ENCODE measurements around the gene SP3.

Gene SP3

DNA sequence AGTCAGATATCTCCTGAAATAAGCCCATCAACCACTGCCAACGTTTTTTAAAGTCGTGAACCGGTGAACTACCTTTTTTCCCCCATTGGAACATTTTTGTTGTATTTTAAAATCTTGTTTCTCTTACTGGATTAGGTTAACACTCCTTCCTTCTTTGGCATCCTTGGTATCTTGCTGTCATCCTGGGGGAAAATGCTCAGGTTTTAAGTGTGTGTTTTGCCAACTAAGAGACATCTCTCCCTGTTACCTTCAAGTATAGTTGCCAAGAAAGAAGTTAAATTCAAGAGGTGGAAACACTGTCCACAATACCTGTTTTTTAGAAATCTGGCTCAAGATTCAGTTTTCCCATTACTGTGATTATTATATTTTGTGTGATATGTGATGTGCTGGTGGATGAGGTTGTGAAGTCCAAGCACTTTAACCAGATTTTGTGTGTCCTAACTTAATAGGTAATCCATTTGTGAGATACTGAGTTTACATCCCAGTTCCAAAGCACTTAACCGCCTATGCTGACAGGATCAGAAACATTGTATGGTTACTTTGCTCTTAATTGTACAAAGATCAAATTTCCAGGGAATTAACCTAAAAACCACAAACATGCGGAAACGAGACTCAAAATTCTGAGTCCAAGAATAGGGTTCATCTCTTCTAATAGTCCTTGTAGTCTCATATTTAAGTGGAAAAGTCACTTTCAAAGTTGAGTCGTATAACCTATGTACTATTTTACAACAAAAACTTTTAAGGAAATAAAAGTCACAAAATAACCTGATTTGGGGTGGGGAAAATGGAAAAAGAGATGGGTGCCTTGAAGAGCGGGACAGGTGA is 1.3 kb upstream of the SP3 start:
- DNase-seq (ENCODE audit: low spot score): no peak

DNA sequence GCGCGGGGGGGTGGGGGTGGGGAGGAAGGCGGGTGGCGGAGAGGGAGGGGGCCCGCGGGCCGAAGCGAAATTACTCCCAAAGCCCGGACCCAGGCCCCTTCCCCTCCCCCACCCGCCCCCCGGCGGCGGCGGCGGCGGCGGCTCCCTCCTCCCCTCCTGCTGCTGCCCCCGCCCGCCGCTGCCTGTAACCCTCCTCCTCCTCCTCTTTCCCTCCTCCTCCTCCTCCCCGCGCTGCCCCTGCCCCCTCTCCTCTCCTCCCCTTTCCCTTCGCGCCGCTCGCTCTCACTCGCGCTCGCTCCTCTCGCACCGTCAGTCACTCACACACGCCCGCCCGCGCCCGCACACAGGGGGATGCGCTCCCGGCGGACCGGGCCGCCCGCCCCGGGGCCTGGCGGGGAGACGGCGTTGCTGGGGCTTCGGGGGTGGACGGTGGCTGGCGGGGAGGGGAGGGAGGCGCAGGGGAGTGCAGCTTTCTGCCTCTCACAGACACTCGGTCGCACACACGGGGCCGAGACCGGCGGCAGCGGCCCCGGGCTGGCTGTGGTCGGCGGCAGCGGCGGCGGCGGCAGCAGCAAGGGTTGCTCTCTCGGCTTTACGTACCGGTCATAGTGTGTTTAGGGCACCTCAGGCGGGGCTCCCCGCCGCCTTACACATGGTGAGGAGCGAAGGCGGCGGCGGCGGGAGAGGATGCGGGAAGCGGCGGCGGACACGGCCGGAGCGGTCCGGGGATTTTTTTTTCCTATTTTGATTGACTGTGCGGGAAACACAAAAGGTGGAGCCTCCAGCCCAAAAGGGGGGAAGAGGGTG is 405 bp downstream of the SP3 start:
- peak; percentile 73 for DNase-seq (ENCODE audit: low spot score)

DNA sequence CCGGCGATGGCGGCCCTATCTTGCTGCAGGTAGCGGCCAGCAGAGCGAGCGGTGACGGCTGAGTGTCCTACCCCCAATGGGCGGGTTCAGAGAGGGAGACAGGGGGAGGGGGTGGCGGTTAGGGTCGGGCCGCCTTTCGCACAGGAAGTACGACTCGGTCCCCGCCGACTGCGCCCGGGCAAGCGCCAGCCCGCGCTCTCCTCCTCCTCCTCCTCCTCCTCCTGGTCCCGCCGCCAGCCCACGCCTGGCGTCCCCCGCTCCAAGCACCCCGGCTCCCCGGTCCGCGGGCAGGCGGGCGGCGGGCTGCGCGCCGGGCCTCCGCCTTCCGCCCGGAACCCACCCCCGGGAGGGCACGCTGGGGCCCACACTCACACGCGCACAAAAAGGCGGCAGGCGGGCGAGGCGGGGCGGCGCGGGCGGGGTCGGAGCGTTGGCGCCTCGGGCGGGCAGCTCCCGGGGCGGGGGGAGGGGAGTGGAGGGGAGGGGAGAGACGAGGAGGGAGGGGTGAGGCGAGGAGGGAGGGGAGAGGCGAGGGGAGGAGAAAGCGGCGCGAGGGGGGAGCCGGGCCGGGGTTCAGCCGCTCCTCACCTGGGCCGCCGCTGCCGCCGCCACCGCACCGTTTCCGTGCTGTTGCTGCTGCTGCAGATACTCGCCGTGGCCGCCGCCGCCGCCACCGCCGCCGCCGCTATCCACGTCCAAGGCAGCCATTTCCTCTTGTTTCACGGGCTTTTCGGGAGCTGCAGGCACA is 1.2 kb downstream of the SP3 start:
- DNase-seq (ENCODE audit: low spot score): peak; percentile 79

DNA sequence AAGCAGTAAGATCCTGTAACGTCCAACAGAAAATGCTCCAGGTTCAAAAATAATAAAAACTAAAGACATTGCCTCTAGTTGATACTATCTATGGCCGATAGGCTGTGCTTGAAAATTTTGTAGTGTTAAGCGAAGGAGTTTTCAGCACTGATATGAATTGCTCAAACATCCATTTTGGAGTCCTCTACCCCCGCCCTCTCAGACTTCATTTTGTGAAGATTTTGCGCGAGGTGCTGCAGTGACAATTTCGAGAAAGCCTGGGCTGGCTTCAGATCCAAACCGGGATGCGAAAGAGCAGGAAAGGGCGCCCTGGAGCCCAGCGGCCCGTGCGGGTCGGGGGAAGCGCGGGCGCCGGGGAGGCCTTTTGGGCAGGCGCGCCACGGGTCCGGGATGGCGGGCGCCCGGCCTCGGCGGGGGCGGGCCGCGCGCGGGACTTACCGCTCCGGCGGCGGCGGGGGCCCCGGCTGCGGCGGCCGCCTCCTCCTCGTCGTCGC is 1.8 kb downstream of the SP3 start:
- peak; percentile 64 for DNase-seq (ENCODE audit: low spot score)

DNA sequence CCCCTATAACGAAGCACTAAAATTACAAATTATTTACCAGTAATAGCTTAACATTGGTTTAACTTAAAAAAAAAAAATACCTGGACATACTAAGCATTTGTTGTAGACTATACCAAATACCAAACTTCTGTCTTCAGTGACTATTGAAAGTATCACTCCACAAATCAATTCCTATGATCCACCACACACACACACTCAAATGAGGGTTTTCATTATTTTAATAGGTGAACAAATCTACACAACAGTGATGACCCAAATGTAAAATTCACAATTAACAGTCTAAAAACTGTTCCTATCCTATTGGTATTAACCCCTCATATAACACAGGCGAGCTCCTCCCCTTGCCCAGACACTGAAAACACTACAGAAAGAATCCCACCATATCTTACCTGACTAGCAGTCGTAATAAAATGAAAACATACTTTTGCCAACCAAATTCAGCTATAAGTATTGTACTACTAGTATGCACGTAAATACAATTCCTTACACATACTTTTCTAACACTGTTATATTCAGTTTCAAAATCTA is 2.5 kb downstream of the SP3 start:
- DNase-seq (ENCODE audit: low spot score): no peak

DNA sequence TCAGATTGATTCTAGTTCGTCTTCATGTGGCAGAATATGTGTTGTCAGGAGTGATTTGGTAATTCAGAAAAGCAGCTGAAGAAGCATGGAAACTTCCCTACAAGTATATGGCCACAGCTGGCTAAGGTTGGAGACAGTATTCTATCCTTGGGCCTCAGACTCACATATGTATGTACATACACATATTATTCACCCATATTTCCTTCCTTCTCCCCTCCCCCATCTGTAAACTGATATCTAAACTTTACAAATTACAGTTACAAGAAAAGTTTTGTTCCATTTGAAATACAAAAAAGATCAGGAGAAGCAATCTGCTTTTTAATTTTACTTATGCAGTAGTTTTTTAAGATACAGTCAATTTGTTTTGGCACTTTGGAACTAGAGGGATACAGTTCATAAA is 3.1 kb downstream of the SP3 start:
- no peak for DNase-seq (ENCODE audit: low spot score)

DNA sequence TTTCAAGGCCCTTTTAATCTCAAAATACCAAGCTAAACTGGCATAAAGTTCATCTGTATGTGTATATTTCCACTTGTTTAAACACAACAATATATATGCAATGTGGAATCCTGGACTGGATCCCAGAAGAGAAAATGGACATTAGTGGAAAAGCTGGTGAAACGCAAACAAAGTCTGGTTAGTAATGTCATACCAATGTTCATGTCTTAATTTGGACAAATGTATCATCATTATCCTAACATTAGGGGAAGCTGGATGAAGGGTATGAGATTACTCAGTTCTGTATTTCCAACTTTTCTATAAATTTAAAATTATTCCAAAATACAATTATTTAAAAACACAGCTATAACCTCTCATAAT is 3.8 kb downstream of the SP3 start:
- DNase-seq (ENCODE audit: low spot score): no peak

DNA sequence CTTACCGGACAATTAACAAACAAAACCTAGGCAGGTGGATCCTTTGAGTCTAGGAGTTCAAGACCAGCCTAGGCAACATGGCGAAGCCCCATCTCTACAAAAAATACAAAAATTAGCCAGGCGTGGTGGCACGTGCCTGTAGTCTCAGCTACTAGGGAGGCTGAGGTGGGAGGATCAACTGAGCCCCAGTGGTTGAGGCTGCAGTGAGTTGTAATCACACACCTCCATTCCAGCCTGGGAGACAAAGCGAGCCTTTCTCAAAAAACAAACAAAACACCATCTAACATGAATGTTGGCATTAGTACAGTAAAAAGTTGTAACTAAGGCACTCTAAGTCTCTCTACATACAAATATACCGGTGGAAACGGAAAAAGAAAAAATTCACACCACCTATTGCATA is 5.3 kb downstream of the SP3 start:
- no peak for DNase-seq (ENCODE audit: low spot score)

DNA sequence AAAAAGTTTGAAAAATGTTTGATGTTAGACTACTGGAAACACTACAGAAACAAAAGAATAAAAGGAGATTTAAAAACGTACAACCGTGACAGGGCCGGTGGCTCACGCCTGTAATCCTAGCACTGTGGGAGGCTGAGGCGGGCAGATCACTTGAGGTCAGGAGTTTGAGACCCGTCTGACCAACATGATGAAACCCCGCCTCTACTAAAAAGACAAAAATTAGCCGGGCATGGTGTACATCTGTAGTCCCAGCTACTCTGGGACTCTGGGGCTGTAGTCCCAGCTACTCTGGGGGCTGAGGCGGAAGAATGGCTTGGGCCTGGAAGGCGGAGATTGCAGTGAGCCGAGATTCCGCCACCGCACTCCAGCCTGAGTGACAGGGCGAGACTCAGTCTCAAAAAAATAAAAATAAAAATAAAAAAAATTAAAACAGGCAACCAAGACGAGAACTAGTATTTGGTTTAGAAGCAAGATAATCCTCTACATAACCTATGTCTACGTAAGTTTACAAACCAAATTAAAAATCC is 5.8 kb downstream of the SP3 start:
- DNase-seq (ENCODE audit: low spot score): no peak

DNA sequence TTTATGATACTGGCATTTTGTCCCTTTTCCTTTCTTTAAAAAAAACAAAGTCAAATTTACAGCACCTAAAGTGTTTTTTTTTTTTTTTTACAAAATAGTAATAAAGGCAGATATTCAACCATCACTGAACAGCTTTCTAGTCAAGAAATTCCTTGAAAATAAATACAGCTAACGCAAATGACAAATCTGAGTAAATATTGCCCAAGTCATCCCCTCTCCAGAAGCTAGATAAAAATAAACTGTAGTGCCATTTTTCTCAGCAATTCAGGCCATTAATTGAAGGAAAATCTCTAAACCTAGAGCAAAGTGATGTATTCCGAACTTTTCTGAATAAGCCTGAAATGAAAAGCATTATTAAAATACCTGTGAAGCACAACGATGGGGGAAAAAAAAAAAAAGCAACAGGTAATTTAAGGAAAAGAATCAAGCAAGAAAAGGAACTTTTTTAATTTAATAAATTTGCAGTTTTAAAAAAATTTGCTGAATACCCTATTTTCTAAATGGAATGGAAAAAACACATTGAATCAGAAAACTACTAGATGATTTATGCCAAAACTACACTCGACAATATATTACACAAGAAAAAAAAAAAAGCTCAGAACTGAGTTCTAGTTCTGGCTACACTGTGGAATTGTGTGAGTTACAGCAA is 6.9 kb downstream of the SP3 start:
- no peak for DNase-seq (ENCODE audit: low spot score)

DNA sequence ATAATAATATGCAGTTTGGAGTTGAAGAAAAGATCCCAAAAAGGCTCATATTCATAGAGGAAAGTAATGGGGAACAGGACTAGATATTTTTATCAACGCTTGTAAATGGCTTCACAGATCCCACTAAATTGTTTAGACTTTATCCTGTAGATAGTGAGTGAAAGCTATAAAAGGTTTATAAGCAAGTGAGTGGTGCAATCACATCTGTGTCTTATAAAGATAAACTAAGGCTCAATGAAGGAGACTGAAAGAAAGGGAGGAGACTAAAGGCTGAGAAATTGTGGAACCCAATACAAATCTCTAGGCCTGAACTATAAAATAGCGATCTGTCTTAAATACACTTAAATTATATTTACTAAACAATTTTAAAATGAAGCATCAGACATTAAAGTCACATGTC is 7.7 kb downstream of the SP3 start:
- no peak for DNase-seq (ENCODE audit: low spot score)

DNA sequence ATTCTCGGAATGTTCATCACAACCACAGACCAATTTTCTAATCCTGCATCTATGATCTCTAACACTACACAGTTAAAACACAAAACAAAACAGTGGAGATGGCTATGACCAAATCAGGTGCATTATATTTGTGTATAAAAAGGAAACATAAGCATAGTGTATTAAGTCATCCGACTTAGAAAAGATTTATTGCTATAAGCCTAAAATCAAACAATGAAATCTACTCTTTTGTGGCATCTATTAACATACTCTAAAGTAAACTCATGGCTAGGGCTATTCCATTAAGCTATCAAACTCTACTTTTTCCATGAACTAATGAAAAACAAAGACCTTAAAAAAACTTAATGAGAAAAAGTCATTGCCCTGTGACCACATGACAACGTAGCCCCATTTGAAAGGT is 8.7 kb downstream of the SP3 start:
- no peak for DNase-seq (ENCODE audit: low spot score)

DNA sequence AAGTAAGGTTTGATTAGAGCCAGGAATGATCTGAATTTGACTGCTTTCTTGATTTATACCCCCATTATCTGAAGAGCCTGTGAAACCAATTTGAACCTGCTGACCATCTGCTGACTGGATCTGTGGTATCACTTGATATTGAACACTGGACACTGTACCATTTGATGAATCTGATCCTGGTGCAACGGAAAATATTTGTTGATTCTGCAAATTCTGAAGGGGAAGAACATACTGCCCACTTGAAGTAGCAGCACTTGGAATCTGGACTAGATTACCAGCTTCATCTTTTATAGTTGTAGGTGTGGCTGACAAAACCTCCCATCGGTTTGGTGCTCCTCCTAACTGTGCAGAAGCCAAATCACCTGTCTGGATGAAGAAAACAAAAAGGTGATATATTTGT is 9.3 kb downstream of the SP3 start:
- no peak for DNase-seq (ENCODE audit: low spot score)

DNA sequence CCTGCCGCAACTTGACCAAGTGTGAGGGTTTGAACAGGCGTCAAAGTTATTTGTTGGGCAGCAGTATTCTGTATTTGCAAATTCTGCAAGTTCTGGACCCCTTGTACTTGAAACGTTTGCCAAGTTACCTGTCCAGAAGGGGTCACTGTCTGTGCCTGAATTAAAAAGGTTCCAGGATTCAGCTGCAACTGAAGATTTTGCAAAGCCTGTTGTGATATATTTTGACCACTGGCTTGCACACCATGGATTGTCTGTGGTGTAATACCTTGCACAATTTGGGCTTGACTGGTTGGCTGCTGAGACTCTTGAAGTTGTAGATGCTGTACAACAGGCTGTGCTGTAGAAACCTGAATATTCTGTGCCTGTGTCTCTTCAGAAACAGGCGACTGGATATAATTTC is 10.2 kb downstream of the SP3 start:
- no peak for DNase-seq (ENCODE audit: low spot score)

DNA sequence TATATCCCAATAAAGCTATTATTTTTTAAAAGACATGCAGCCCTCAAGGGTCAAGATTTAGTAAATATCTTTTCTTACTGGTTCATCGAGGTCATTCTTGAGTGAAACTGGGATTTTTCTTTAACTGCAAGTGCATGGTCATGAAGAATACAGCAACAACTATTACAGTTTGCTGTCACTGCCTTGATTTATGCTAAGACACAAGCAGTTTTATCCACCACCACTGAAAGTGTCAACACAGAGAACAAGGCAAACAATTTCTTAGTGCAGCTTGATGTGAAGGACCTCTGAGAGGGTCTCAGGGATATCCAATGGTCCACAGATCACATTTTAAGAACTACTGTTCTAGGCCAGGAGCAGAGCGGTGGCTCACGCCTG is 12.1 kb downstream of the SP3 start:
- no peak for DNase-seq (ENCODE audit: low spot score)

DNA sequence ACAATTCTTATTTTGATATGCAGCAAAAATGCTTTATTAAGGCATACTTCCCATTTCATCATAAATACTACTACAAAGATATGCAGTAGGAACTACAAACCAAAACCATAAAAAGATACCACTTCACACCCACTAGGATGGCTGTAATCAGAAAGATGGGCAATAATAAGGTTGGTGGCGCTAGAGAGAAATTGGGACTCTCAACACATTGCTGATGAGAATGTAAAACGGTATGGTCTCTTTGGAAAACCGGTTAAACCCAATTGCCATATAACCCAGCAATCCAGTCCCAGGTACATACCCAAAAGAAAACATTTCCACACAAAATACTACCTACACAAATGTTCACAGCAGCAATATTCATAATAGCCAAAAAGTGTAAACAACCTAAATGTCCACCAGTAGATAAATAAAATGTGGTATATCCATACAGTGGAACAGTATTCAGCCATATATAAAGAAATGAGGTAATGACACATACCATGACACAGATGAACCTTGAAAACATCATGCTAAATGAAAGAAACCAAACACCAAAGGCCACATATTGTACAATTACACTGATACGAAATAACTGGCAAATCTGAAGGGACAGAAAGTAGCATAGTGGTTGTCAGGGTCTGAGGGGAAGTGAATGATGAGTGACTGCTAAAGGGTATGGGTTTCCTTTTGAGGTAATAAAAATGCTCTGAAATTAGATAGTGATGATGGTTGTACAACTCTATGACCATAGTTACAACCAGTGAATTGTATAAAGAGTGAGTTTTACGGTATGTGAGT is 12.7 kb downstream of the SP3 start:
- DNase-seq (ENCODE audit: low spot score): no peak

DNA sequence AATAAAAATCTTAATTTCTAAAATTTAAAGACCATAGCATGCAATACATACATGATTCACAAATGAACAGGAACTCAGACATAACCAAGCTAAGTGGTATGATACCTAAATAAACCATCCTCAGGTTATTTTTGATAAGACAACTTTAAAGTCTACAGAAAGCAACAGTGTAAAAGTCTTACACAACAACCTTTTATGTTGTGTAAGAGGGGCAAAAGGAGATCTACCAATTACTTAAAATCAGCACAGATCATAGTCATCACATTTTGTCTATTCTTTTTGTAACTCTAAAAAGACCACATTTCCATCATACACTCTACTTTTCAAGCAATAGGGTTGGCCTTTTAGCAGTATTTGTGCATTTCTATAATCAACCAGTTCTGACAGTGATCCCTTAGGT is 16.3 kb downstream of the SP3 start:
- no peak for DNase-seq (ENCODE audit: low spot score)

DNA sequence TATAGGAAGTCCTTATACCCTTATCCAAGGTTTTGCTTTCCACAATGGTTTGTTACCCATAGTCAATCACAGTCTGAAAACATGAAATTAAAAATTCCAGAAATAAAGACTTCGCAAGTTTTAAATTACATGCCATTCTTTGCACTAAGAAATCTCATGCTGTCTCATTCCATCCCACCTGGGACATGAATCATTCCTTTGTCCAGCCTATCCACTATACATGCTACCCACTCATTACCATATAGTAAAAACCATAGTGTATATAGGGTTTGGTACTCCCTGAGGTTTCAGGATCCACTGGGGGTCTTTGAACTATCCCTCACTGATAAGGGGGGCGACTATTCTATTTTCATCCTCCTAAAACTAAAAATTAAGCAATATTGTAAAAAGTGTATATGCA is 17.0 kb downstream of the SP3 start:
- no peak for DNase-seq (ENCODE audit: low spot score)

DNA sequence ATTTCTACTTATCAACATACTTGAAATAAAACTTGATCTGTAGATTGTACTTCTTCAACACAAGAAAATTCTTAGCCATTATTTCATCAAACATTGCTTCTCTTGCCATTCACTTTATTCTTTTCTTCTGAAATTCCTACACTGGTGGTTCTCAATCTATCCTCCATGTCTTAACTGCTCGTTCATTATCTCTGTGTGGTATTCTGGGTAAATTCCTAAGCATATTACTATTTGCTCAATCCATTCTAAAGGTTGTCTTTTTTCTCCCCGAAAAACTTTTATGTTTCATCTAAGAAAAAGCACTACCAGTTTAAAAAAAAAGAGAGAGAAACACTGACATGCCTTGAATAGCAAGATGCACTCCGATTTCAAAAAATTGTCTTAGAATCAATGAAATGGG is 18.0 kb downstream of the SP3 start:
- no peak for DNase-seq (ENCODE audit: low spot score)

DNA sequence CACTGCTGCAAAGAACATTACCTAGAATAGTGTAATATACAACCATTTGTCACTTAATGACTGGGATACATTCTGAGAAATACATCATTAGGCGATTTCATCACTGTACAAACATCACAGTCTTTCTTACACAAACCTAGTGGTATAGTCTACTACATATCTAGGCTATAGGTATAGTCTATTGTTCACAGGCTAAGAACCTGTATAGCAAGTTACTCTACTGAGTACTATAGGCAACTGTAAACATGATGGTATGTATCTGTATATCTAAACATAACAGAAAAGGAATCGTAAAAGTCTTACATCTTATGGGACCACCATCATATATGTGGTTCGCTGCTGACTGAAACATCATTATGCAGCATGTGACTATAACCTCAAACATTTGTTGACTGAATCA is 21.4 kb downstream of the SP3 start:
- DNase-seq (ENCODE audit: low spot score): no peak
